ENCODE data around the gene FALEC. TPM values are rescaled to one million over a fixed set of nuclear protein-coding genes. Genes with fewer than 3 reads are reported as not detected.

FALEC gene
- total RNA-seq, 2 experiments from 2014 or later: 0.55 TPM; not detected in 1

GRCh38 chr1:150535511-150536287 lies 20.1 kb downstream of the FALEC start:
- POLR2A ChIA-PET: no interaction called here
- CTCF ChIA-PET: interaction anchor here (0.6 kb wide), 1 partner anchor 445 kb away, joined by 3 read pairs; no protein-coding TSS in a partner anchor

DNA sequence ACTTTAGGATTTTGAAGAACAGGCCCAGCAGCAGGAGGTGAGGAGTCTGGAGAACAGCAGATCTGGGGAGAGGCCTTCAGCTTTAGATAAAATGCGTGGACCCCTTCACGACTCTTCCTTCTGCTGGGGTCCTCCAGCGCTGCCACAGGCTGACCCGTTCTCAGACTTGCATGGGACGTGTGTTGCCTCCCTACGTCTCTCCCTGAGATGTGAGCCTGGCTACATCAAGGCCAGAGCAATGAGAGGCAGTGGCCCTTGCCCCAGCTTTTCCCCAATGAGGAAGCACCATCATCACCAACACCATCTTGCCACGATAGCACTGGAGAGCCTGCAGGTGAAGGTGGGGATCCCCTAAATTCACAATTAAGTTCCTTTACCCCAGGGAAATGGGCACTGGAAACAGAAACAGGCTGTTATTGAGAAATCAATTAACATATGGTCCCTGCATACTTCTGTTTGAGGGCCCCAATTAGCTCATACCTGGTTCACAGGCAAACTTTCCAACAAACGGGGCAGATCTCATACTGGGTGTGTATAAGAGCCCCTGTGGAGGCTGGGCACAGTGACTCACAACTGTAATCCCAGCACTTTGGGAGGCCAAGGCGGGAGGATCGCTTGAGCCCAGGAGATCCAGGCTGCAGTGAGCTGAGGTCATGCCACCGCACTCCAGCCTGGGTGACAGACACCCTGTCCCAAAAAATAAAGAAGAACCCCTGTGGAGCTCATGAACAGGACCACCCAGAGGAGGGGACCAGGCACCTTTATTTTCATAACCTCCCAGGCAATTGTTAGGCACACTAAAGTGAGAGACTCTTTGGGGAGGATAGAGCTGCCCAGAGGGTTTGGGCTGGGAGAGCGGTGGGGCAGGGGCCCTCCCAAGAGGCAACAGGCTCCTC lies 21.5 kb downstream of the FALEC start:
- CTCF ChIA-PET: interaction anchor here (0.6 to 1.2 kb wide), 2 partner anchors 11 to 24 kb away, joined by 3 to 4 read pairs; no protein-coding TSS in a partner anchor
- POLR2A ChIA-PET: no interaction called here

GRCh38 chr1:150537732-150538684 lies 22.5 kb downstream of the FALEC start:
- CTCF ChIA-PET: interaction anchor here (1.2 to 1.8 kb wide), 2 partner anchors 23 kb away, joined by 4 read pairs; no protein-coding TSS in a partner anchor
- POLR2A ChIA-PET: no interaction called here

- ChIA-PET CTCF (interaction anchor here (1.0 to 1.2 kb wide), 2 partner anchors 27 to 57 kb away, joined by 3 read pairs; no protein-coding TSS in a partner anchor), POLR2A (interaction anchor here (0.5 kb wide), 1 partner anchor 387 kb away, joined by 7 read pairs; no protein-coding TSS in a partner anchor)
Observed at GRCh38 chr1:150543500-150544143, 28.1 kb downstream of the FALEC start.

DNA sequence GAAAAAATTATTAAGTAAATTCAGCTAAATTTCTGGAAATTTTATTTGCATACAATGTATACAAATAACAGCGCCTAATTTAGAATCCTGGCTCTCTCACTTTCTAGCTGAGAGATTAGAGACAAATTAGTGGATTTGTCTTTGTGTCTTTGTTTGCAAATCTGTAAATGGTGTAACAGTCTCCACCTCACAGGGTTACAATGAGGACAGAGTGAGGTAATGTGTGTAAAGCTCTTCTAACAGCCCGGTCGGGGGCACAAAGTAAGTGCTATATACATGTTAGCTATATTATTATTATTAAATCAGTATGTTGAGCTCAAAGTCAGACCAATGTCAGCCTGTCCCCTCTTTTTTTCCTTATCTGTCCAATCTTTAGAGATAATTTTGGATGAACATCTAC lies 28.7 kb downstream of the FALEC start:
- POLR2A ChIA-PET: interaction anchor here (0.5 kb wide), 1 partner anchor 387 kb away, joined by 7 read pairs; no protein-coding TSS in a partner anchor
- CTCF ChIA-PET: interaction anchor here (0.8 to 1.0 kb wide), 2 partner anchors 27 to 28 kb away, joined by 3 read pairs; no protein-coding TSS in a partner anchor

- POLR2A ChIA-PET: interaction anchor here (0.6 kb wide), 1 partner anchor 388 kb away, joined by 6 read pairs; no protein-coding TSS in a partner anchor
- CTCF ChIA-PET: no interaction called here
Observed at GRCh38 chr1:150545486-150546032, 30.0 kb downstream of the FALEC start.

DNA sequence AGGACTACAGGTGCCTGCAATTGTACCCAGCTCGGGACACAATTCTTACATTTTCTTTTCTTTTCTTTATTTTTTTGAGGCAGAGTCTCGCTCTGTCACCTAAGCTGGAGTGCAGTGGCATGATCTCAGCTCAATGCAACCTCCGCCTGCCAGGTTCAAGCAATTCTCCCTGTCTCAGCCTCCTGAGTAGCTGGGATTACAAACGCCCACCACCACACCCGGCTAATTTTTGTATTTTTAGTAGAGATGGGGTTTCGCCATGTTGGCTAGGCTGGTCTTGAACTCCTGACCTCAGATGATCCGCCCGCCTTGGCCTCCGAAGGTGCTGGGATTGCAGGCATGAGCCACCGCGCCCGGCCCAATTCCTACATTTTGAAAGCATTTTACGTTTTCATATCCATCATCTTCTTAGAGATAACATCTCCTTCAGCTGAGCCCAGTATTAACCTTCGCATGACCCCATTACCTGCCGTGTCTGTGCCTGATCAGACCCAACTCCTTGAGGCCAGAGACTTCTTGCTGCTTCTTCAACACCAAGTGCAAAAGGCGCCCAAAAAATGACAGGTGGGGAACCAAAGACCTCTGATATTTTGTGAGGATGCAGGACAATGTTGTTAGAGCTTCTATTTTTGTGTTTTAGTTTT lies 30.9 kb downstream of the FALEC start:
- ChIA-PET POLR2A (no interaction called here), CTCF (interaction anchor here (0.7 kb wide), 1 partner anchor 14 kb away, joined by 4 read pairs; no protein-coding TSS in a partner anchor)

DNA sequence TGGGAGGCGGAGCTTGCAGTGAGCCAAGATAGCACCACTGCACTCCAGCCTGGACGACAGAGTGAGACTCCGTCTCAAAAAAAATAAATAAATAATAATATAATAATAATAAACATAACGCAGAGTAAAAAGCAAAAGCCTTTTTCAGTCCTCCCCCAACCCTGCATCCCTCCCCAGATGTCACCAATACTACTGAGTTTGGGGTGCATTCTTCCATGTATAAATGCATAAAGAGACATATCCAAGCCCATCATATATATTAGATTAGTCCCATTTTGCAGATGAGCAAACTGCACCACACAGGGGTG lies 32.7 kb downstream of the FALEC start:
- ChIA-PET CTCF (interaction anchor here (0.6 to 1.6 kb wide), 5 partner anchors 11 to 310 kb away, joined by 3 to 5 read pairs (median 4); no protein-coding TSS in a partner anchor), POLR2A (interaction anchor here (1.0 to 1.1 kb wide), 2 partner anchors 12 to 19 kb away, joined by 3 to 6 read pairs; no protein-coding TSS in a partner anchor)

- CTCF ChIA-PET: interaction anchor here (0.6 to 1.6 kb wide), 6 partner anchors 10 to 310 kb away, joined by 3 to 5 read pairs (median 4); no protein-coding TSS in a partner anchor
Observed at GRCh38 chr1:150548632-150549495, 33.3 kb downstream of the FALEC start, which contains the start of gene ADAMTSL4. ADAMTSL4 (plus strand) TSS chr1:150549408; CDS start chr1:150552289, 2,881 bp downstream.

DNA sequence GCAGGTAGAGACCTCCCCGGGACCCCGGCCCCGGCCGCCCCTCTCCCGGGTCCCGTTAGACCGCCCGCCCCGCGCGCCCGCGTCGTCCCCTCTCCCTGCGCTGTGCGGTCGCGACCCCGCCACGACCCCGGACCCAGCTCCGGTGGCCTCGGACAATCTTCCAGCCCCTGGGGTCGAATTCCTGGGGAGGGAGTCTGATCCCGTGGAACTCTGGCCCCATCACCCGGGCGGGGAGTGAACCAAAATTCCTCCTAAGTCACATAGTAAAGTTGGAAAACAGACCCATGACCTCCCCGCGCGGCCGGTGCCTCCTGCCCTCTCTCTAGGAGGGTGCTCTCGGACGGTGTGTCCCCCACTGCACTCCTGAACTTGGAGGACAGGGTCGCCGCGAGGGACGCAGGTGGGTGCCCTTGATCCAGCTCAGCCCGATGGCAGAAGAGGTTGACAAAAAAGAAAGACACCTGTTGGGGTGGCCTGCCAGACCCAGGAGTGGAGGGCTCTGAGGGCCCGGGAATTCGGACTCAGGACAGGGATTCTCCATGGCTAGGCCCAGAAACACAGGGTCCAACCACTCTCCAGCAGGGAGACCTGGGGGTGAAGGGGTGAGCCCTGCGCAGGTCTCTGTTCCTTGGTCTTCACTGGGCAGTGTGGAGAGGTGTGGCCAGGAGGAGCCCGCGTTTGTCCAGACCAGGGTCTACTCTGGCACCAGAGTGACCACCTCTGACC lies 34.1 kb downstream of the FALEC start:
- CTCF ChIA-PET: interaction anchor here (0.6 to 1.6 kb wide), 4 partner anchors 9 to 384 kb away, joined by 3 to 5 read pairs (median 4); no protein-coding TSS in a partner anchor
- POLR2A ChIA-PET: interaction anchor here (0.7 to 1.6 kb wide), 4 partner anchors 30 to 245 kb away, joined by 3 to 5 read pairs (median 3); partner anchors contain the start of gene MCL1

More at GRCh38 chr1:150548632-150549495, 33.3 kb downstream of the FALEC start, which contains the start of gene ADAMTSL4:
- POLR2A ChIA-PET: interaction anchor here (0.7 to 1.6 kb wide), 6 partner anchors 12 to 244 kb away, joined by 3 to 6 read pairs (median 3); partner anchors contain the start of gene MCL1

DNA sequence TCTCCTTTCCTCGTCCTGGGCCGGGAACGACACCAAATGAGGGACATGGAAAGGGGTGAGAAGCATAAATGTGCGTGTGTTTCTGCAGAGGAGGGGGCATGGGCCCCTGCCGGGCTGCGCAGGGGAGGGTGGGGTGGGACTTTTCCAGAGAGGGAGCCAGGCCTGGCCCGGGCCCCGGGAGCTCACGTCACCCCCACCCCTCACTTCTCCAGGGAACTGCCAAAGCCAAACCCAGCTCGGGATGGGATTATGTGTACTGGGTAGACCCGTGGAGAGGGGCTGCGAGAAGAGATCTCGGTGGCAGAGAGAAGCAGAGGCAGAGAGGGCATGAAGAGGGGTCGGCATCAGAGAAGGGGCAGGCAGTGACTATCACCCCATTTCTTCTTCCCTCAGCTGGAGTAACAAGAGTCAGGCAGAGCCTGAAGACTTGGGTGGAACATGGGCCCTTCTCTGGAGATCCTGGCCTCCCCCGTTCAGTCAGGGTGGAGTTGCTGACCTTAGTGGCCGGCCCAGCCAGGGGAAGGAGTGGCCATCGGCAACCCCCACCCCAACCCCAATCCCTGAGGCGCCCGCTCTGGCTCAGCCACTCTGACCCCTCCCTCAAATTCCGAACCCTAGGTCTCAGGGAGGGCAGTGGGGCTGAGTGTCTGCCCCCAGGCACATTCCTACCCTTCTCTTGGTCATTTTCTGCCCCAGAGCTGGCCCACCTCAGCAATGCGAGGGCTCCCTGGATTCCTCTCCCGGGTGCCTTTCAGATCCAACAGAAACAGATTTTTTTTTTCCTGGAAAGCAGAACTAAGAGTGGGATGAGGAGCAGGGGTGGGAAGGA lies 34.9 kb downstream of the FALEC start:
- ChIA-PET POLR2A (interaction anchor here (1.6 kb wide), 1 partner anchor 29 kb away, joined by 3 read pairs; the partner anchor contains the start of gene MCL1), CTCF (interaction anchor here (0.6 to 2.3 kb wide), 2 partner anchors 10 to 383 kb away, joined by 3 to 19 read pairs; no protein-coding TSS in a partner anchor)

DNA sequence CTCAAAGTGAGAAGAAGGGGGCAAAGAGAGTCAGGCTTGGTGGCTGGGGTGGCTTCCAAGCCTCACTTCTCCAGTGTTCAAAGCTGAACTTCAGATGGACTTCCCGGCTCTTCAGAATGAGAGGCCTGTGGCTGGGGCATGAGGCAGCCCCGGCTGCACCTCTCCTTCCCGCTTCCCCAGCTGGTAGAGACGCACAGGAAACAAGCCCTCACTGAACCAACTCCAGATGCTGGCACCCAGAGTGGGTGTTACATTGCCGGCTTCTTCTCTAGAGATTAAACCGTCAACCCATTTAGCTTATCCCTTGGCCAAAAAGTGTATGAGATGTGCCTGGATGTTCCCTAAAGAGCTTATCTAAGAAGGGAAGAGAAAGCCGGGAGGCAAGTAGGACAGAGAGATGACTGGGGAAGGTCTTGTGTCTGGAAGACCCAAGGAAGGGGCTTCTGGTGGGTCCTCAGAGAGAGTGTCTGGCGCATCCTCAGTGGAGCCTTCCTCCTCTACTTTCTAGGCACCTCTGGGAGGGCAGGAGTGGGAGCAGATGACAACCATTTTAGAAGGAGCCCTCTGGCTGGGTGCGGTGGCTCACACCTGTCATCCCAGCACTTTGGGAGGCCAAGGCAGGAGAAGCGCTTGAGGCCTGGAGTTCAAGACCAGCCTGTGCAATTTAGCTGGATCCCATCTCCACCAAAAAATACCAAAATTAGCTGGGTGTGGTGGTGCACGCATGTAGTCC lies 35.7 kb downstream of the FALEC start:
- CTCF ChIA-PET: interaction anchor here (1.0 to 2.3 kb wide), 4 partner anchors 9 to 69 kb away, joined by 3 to 19 read pairs (median 3); no protein-coding TSS in a partner anchor
- POLR2A ChIA-PET: no interaction called here

- POLR2A ChIA-PET: no interaction called here
- CTCF ChIA-PET: interaction anchor here (1.0 to 2.3 kb wide), 4 partner anchors 8 to 68 kb away, joined by 3 to 19 read pairs (median 3); no protein-coding TSS in a partner anchor
Observed at GRCh38 chr1:150551784-150552127, 36.2 kb downstream of the FALEC start.

Data from activated CD8-positive, alpha-beta memory T cell treated with anti-CD3 and anti-CD28 coated beads for 36 hours (primary cell).